ENCODE data around the gene STIM1.

STIM1 gene

GRCh38 chr11:3854977-3855807 is at the start of gene STIM1:
Gene STIM1, plus strand, starts transcription at chr11:3855664. Its CDS starts 607 bp downstream, at chr11:3856271.
- ChIA-PET CTCF (interaction anchor here (0.5 to 27.1 kb wide), 62 partner anchors 12 to 397 kb away, joined by 3 to 1868 read pairs (median 6); partner anchors contain the start of genes PGAP2 and RHOG), POLR2A (interaction anchor here (0.7 to 2.6 kb wide), 10 partner anchors 14 to 218 kb away, joined by 3 to 18 read pairs (median 3); partner anchors contain the start of genes NUP98, PGAP2 and RHOG)
- TF ChIP-seq CTCF (IDR thresholded peaks at IDR 0.05; ENCODE audit: insufficient read depth, low read length, missing control alignments), result peak; percentile 97
- H3K4me3 ChIP-seq (ENCODE audit: low read depth, low read length), result peak within 1 kb of the TSS; percentile 85
- DNase-seq (ENCODE audit: low read depth, low spot score), result peak; percentile 45

- peak; percentile 81 for TF ChIP-seq CTCF (IDR thresholded peaks at IDR 0.05; ENCODE audit: insufficient read depth, low read length, missing control alignments)
- POLR2A ChIA-PET, result interaction anchor here (1.0 to 1.5 kb wide), 3 partner anchors 11 to 48 kb away, joined by 3 to 5 read pairs (median 4); partner anchors contain the start of genes NUP98 and STIM1
- CTCF ChIA-PET, result interaction anchor here (0.6 to 8.5 kb wide), 37 partner anchors 7 to 265 kb away, joined by 3 to 73 read pairs (median 4); partner anchors contain the start of genes NUP98, RHOG and STIM1
- H3K4me3 ChIP-seq (ENCODE audit: low read depth, low read length), result peak within 1 kb of the TSS; percentile 77
- no peak for DNase-seq (ENCODE audit: low read depth, low spot score)
Observed at GRCh38 chr11:3807909-3808860, 47.3 kb upstream of the STIM1 start, which contains the start of gene PGAP2. Gene PGAP2, plus strand, starts transcription at chr11:3808560. Its CDS starts 2,700 bp downstream, at chr11:3811260.

GRCh38 chr11:3808861-3809623 is 46.4 kb upstream of the STIM1 start:
- ChIA-PET CTCF (interaction anchor here (0.6 to 8.5 kb wide), 26 partner anchors 7 to 264 kb away, joined by 3 to 73 read pairs (median 6); partner anchors contain the start of genes NUP98, RHOG and STIM1), POLR2A (interaction anchor here (1.3 to 1.5 kb wide), 2 partner anchors 14 to 47 kb away, joined by 3 to 4 read pairs; partner anchors contain the start of gene STIM1)

GRCh38 chr11:3809624-3809928 is 45.9 kb upstream of the STIM1 start:
- DNase-seq (ENCODE audit: low read depth, low spot score), result no peak
- POLR2A ChIA-PET, result no interaction called here
- TF ChIP-seq CTCF (IDR thresholded peaks at IDR 0.05; ENCODE audit: insufficient read depth, low read length, missing control alignments), result no peak
- CTCF ChIA-PET, result interaction anchor here (0.8 to 8.5 kb wide), 13 partner anchors 10 to 264 kb away, joined by 3 to 73 read pairs (median 8); partner anchors contain the start of genes NUP98, RHOG and STIM1
- H3K4me3 ChIP-seq (ENCODE audit: low read depth, low read length), result no peak overlapping the region

More at GRCh38 chr11:3808861-3809623, 46.4 kb upstream of the STIM1 start:
- no peak for DNase-seq (ENCODE audit: low read depth, low spot score)
- peak overlapping the region; percentile 77 for H3K4me3 ChIP-seq (ENCODE audit: low read depth, low read length)
- TF ChIP-seq CTCF (IDR thresholded peaks at IDR 0.05; ENCODE audit: insufficient read depth, low read length, missing control alignments), result peak; percentile 19

- no peak for TF ChIP-seq CTCF (IDR thresholded peaks at IDR 0.05; ENCODE audit: insufficient read depth, low read length, missing control alignments)
- no peak overlapping the region for H3K4me3 ChIP-seq (ENCODE audit: low read depth, low read length)
- DNase-seq (ENCODE audit: low read depth, low spot score), result no peak
- ChIA-PET CTCF (interaction anchor here (1.0 to 8.5 kb wide), 7 partner anchors 9 to 263 kb away, joined by 3 to 73 read pairs (median 21); partner anchors contain the start of genes NUP98, RHOG and STIM1), POLR2A (interaction anchor here (0.7 kb wide), 1 partner anchor 13 kb away, joined by 3 read pairs; no protein-coding TSS in a partner anchor)
Observed at GRCh38 chr11:3810446-3810845, 45.0 kb upstream of the STIM1 start.
